Measurements from ENCODE around the gene DLG2. TPM values are rescaled to one million over a fixed set of nuclear protein-coding genes. Genes with fewer than 3 reads are reported as not detected.

The DLG2 gene
- total and polyA plus RNA-seq, 7 donors: 0.60 to 25.8 (median 9.7) TPM; not detected in 1

- intact Hi-C loops (cut with DNase I): no loop called here
- H3K4me3 ChIP-seq: no peak overlapping the region
- H3K27ac ChIP-seq: no peak overlapping the region
- 69 to 78% methylated on average over 1 of the region's 1 CpG for WGBS, 2 donors
- no peak for DNase-seq
- no peaks in the 10 kb centered on the region for H3K27me3 ChIP-seq
- H3K36me3 ChIP-seq: no peaks in the 10 kb centered on the region
- TF ChIP-seq POLR2AphosphoS5 (IDR thresholded peaks at IDR 0.05) (no peak), POLR2A (IDR thresholded peaks at IDR 0.05) (no peak), CTCF (IDR thresholded peaks at IDR 0.05) (no peak), EP300 (IDR thresholded peaks at IDR 0.05) (no peak)
- no peaks in the 10 kb centered on the region for H3K4me1 ChIP-seq
- H3K9me3 ChIP-seq: no peaks in the 10 kb centered on the region
Observed at GRCh38 chr11:85184721-85185120, 442.4 kb downstream of the DLG2 start.

GRCh38 chr11:85182441-85183387 is 444.4 kb downstream of the DLG2 start:
- DNase-seq: no peak
- 49 to 57% methylated on average over 4 of the region's 4 CpGs for WGBS, 2 donors
- Histone ChIP-seq H3K4me1 (no peaks in the 10 kb centered on the region), H3K4me3 (no peak overlapping the region), H3K27me3 (no peaks in the 10 kb centered on the region), H3K9me3 (no peaks in the 10 kb centered on the region), H3K27ac (no peak overlapping the region), H3K36me3 (no peaks in the 10 kb centered on the region)
- intact Hi-C loops (cut with DNase I): no loop called here
- no peak for TF ChIP-seq EP300 (IDR thresholded peaks at IDR 0.05)
- no peak for TF ChIP-seq POLR2A (IDR thresholded peaks at IDR 0.05)
- TF ChIP-seq CTCF (IDR thresholded peaks at IDR 0.05): no peak
- no peak for TF ChIP-seq POLR2AphosphoS5 (IDR thresholded peaks at IDR 0.05)

GRCh38 chr11:85180528-85180927 is 446.6 kb downstream of the DLG2 start:
- Histone ChIP-seq H3K27ac (no peak overlapping the region), H3K36me3 (no peaks in the 10 kb centered on the region), H3K27me3 (no peaks in the 10 kb centered on the region), H3K4me3 (no peak overlapping the region), H3K4me1 (no peaks in the 10 kb centered on the region), H3K9me3 (peaks cover 0 to 6% (median 3%) of the 10 kb centered on the region in 4 donors)
- WGBS, 2 donors: 63 to 79% methylated on average over 1 of the region's 1 CpG
- TF ChIP-seq CTCF (IDR thresholded peaks at IDR 0.05) (no peak), POLR2AphosphoS5 (IDR thresholded peaks at IDR 0.05) (no peak), EP300 (IDR thresholded peaks at IDR 0.05) (no peak), POLR2A (IDR thresholded peaks at IDR 0.05) (no peak)
- intact Hi-C loops (cut with DNase I): no loop called here
- DNase-seq: no peak

- Histone ChIP-seq H3K27ac (no peak overlapping the region), H3K4me1 (no peaks in the 10 kb centered on the region), H3K36me3 (no peaks in the 10 kb centered on the region), H3K9me3 (peaks cover 3 to 6% (median 5%) of the 10 kb centered on the region in 4 donors), H3K27me3 (no peaks in the 10 kb centered on the region), H3K4me3 (no peak overlapping the region)
- no peak for DNase-seq
- 93 to 96% methylated on average over 6 of the region's 6 CpGs for WGBS, 2 donors
- no peak for TF ChIP-seq EP300 (IDR thresholded peaks at IDR 0.05)
- no peak for TF ChIP-seq CTCF (IDR thresholded peaks at IDR 0.05)
- no peak for TF ChIP-seq POLR2AphosphoS5 (IDR thresholded peaks at IDR 0.05)
- no peak for TF ChIP-seq POLR2A (IDR thresholded peaks at IDR 0.05)
- intact Hi-C loops (cut with DNase I): no loop called here
Observed at GRCh38 chr11:85171648-85172257, 455.4 kb downstream of the DLG2 start.

Data from sigmoid colon (tissue), 7 donors.